Measurements from ENCODE around the gene DIP2C.

- TF ChIP-seq, protein P1, sequence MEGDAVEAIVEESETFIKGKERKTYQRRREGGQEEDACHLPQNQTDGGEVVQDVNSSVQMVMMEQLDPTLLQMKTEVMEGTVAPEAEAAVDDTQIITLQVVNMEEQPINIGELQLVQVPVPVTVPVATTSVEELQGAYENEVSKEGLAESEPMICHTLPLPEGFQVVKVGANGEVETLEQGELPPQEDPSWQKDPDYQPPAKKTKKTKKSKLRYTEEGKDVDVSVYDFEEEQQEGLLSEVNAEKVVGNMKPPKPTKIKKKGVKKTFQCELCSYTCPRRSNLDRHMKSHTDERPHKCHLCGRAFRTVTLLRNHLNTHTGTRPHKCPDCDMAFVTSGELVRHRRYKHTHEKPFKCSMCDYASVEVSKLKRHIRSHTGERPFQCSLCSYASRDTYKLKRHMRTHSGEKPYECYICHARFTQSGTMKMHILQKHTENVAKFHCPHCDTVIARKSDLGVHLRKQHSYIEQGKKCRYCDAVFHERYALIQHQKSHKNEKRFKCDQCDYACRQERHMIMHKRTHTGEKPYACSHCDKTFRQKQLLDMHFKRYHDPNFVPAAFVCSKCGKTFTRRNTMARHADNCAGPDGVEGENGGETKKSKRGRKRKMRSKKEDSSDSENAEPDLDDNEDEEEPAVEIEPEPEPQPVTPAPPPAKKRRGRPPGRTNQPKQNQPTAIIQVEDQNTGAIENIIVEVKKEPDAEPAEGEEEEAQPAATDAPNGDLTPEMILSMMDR (IDR thresholded peaks at IDR 0.05): no peak
- TF ChIP-seq POLR2A (IDR thresholded peaks at IDR 0.05): no peak
Measured at GRCh38 chr10:550665-551372, 138.6 kb downstream of the DIP2C start.
